ENCODE results near the gene ALG14.
"Not testable (repeated sequence)": the region's sequence is repeated elsewhere in the genome, so short reads cannot be mapped to it uniquely, and the experiment has no call there.

ALG14 gene, protein sequence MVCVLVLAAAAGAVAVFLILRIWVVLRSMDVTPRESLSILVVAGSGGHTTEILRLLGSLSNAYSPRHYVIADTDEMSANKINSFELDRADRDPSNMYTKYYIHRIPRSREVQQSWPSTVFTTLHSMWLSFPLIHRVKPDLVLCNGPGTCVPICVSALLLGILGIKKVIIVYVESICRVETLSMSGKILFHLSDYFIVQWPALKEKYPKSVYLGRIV

GRCh38 chr1:95072532-95073419, at the start of gene ALG14:
ALG14 (minus strand) TSS chr1:95072951; CDS start chr1:95072898, 53 bp downstream.
- DNase-seq (ENCODE audit: low read depth in 2 of 3, low spot score in 2 of 3), result peak; percentile 67 to 73 (median 68)

GRCh38 chr1:95122151-95122697, 49.5 kb upstream of the ALG14 start:
- no peak for DNase-seq (ENCODE audit: low read depth in 2 of 3, low spot score in 2 of 3)

DNA sequence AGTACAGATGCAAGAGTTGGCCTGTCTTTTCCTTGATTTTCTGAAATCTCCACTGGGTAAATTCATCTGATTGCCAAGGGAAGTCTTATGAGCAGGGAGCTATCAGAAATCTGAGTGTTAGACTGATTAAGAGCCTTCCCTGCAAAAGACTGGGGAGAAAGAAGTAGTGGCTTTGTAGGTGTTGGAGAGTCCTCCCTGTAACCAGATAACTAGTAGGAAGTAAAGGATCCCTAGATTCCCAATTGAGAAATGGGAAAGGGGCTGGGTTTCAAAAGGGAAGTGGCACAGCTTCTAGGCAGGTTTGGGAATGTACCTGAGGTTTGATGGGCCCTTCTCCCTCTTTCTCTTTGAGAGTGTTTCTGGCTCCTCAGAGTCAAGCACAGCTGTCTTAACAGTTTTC, 46.5 kb upstream of the ALG14 start:
- DNase-seq (ENCODE audit: low read depth in 2 of 3, low spot score in 2 of 3), result no peak

- no peak for DNase-seq (ENCODE audit: low read depth in 2 of 3, low spot score in 2 of 3)
Measured at GRCh38 chr1:95118710-95119109, 46.0 kb upstream of the ALG14 start.

DNA sequence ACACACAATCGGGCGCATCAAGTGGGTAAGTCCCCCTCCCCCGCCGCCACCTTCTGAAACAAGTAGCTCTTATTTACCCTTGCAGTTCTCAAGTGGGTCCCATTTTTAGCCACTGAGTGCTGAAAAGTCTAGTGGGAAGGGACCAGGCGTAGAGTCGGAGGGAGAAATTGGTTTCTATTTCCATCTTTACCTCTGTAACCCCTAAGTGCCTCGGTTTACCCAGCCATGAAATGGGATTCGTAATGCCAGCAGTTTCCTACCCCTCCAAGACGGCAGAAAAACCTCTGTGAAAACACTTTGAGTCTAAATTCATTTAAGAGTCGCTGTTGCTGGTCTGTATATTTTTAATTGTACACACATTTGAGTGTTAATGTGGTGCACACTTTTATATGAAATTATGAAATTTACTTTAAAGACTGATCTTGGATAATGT, 45.3 kb upstream of the ALG14 start:
- no peak for DNase-seq (ENCODE audit: low read depth in 2 of 3, low spot score in 2 of 3)

DNA sequence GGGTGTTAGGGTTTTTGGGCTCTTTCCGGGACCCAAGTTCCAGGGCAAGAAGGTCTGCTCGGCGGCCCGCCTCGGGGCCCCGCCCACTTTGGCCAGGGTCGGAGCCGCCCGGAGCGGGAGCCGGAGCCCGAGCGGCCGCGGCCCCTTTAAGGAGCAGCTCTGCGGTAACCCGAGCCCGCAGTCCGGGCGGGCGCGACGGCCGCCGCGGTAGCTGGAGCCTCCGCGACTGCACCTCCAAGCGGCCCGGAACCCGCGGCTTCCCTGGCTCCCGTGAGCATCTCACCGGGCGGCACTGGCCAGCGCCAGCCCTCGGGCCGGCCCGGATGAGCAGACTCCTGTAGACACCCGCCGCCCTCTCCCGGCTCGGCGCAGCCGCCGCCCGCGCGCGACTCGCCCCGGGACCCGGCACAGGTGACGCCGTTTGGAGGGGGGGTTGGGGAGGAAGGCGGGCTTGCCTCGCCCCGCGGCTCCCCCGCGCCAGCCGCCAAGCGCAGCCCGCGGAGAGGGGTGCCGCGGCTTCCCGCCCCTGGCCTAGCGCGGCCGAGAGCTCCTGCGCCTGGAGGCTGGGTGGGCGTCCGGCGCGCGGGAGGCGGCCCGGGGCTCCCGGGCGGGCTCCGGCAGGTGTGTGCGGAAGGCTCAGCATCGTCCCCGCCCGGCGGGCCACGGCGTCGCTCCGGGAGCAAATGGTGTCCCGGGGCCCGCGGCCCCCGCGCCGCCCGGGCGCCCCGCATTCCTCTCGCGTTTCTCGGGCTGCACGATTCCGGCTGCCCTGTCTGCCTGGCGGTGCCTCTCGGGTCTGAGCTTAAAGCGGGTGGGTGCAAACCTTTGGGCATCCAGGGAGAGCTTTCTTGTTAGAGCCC, 44.7 kb upstream of the ALG14 start, which contains the start of gene TLCD4:
TLCD4 (plus strand) TSS at position 149 of the 860 bp plus-strand sequence. CDS start 26,547 bp downstream, outside the sequence.
- DNase-seq (ENCODE audit: low read depth in 2 of 3, low spot score in 2 of 3), result peak in 2 of 3 experiments; percentile 1 to 20

- peak in 2 of 3 experiments; percentile 2 to 3 for DNase-seq (ENCODE audit: low read depth in 2 of 3, low spot score in 2 of 3)
Measured at GRCh38 chr1:95116580-95117206, 43.9 kb upstream of the ALG14 start.

DNA sequence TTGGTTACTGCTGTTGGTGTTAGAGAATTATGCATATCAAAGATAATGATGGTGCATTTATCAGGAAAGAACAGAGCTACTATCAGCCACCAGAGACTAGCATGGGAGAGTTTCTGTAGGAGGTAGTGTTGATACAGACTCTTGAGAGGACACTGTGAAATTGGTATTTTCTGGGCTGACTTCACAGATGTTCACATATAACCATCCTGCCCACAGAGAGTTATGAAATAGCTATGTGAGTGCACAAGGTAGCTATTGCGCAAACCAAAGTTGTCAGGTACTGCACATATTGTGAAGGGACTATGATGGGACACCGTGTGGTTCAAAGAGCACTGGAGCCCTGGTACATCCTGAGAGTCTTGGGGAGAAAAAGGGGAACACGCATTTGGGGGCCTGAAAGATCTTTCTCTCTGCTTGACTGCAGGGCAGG, 43.0 kb upstream of the ALG14 start:
- no peak for DNase-seq (ENCODE audit: low read depth in 2 of 3, low spot score in 2 of 3)

GRCh38 chr1:95113684-95114083, 40.9 kb upstream of the ALG14 start:
- no peak for DNase-seq (ENCODE audit: low read depth in 2 of 3, low spot score in 2 of 3)

GRCh38 chr1:95111014-95111413, 38.3 kb upstream of the ALG14 start:
- DNase-seq (ENCODE audit: low read depth in 2 of 3, low spot score in 2 of 3), result no peak

GRCh38 chr1:95108792-95109191, 36.0 kb upstream of the ALG14 start:
- DNase-seq (ENCODE audit: low read depth in 2 of 3, low spot score in 2 of 3), result no peak

DNA sequence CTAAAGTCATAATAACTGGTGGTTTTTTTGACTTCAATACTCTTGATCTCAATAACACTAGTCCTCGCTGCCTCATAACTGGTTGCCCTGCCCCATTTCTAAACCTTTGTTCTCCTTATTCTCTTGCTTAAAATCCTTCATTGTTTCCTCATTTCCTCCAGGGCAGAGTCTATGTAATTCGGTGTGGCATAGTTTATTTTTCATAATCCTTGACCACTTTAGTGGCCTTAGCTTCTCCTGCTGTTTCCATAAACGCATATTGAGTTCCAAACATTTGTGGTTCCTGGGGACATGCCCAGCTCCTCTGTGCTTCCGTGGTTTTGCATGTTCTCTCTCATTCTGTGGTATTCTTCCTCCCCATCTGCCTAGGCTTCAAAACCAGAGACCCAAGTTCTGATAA, 25.4 kb upstream of the ALG14 start:
- no peak for DNase-seq (ENCODE audit: low read depth in 2 of 3, low spot score in 2 of 3)

DNA sequence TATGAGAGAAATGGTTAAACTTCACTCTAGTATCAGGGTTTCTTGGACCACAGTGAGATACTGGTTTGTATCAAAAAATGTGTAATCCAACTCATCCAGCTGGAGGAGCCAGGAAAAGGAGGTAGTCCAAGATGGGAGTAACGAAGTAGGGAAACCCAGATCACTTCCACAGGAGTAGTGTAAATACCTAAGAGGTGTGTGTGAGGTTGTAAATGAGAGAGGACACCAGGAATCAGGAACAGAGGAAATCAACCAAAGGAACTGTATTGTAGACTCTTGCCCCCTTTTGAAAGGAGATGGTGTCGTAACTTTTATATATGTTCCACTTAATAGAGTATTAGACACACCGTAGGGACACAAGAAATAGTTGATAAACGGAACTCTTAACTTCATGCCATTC, 24.7 kb upstream of the ALG14 start:
- DNase-seq (ENCODE audit: low read depth in 2 of 3, low spot score in 2 of 3), result no peak

DNA sequence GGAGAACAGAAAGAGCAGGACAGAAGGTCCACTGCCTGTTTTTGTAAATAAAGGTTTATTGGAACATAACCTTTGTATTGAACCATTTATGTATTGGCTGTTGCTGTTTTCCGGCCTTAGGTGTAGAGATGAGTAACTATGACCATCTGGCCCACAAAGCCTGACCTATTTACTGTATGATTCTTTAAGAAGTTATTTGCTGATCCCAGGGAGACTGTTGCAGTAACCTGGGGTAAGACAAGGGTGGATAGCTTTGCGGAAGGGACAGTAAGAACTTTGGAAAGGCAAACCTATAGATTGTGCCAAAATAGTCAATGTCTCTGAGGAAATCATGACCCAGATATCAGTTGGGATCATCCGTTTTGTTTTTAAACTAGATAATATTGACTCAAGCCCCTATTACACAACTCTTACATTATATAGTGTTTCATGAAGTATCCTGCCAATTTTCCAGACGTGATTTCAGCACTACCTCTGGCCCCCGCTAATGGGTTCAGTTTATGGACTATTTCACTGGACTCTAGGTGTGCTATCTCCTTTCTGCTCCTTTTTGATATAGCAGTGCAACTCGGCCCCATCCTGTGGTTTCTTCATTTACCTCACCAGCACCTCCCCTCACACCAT, 23.6 kb upstream of the ALG14 start:
- DNase-seq (ENCODE audit: low read depth in 2 of 3, low spot score in 2 of 3), result no peak

DNA sequence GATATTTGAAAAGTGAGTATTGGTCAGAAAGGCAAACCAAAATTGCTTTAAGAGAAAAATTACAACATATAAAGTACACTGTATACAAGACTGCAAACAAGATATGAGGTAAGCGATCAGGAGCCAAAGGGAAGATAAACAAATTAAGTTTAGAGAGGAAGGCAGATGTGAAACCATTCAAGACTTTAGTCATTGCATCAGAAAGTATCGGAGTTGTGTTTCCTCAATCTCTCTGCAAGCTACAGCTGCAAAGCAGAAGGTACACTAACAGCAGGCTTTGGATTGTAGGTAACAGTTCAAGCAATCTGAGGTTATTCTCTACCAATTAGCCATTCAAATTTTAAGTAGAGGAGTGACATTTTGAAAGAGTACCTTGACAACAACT, 23.1 kb upstream of the ALG14 start:
- DNase-seq (ENCODE audit: low read depth in 2 of 3, low spot score in 2 of 3), result no peak

DNA sequence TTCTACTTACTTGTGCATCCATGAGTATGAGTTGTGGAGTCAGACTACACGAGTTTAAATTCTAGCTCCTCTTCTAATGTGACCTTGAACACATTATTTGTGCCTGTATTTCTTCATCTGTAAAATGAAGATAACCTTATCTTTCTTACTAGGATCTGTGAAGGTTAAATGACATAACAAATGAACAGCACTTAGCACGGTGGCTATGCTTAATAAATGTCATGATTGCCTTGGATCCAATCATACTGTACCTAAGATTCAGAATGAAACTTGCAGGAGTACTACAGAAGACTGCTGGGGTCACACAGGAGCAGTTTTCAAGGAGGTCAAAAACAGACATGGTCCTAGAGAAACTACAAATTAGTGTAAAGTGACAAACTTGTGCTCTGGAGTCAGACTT, 22.2 kb upstream of the ALG14 start:
- no peak for DNase-seq (ENCODE audit: low read depth in 2 of 3, low spot score in 2 of 3)

GRCh38 chr1:95093296-95093695, 20.5 kb upstream of the ALG14 start:
- no peak for DNase-seq (ENCODE audit: low read depth in 2 of 3, low spot score in 2 of 3)

DNA sequence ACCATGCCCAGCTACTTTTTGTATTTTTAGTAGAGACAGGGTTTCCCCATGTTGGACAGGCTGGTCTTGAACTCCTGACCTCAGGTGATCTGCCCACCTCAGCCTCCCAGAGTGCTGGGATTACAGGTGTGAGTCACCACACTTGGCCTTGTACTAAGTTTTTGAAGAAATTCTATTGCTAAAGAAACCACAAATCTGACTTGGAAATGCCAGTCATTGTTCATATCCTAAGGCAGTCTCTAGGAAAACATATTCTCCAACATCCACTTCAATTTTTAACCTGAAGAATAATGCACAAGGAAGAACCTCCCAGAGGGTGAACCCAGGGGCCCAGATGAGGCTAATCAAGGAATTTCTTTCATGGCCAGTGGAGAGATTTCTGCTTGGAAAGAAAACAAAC, 20.1 kb upstream of the ALG14 start:
- DNase-seq (ENCODE audit: low read depth in 2 of 3, low spot score in 2 of 3), result not testable (repeated sequence)

- DNase-seq (ENCODE audit: low read depth in 2 of 3, low spot score in 2 of 3), result not testable (repeated sequence)
Measured at GRCh38 chr1:95091290-95091689, 18.5 kb upstream of the ALG14 start.

GRCh38 chr1:95089650-95090287, 17.0 kb upstream of the ALG14 start:
- DNase-seq (ENCODE audit: low read depth in 2 of 3, low spot score in 2 of 3), result no peak

Data from activated CD8-positive, alpha-beta memory T cell treated with anti-CD3 and anti-CD28 coated beads for 48 hours (primary cell).